H9 (cell line): ENCODE measurements around the gene CIB4. TPM values are rescaled to one million over a fixed set of nuclear protein-coding genes. Genes with fewer than 3 reads are reported as not detected.

Source experiments
- DNase-seq: peaks from one replicate; pipeline ENCODE4 v3.0.0-alpha.2; 2017
- H2AFZ ChIP-seq: one replicate; pipeline ENCODE4 v1.6.1; 2013; ENCODE audit warnings: mild to moderate bottlenecking, low read length, control low read depth, moderate library complexity
- H2AK5ac ChIP-seq: 2 replicates; pipeline ENCODE4 v1.6.1; 2013; ENCODE audit warnings: low read length, control low read depth, mixed read lengths; ENCODE audit not compliant: insufficient read length
- H2BK120ac ChIP-seq: one replicate; pipeline ENCODE4 v1.6.1; 2013; ENCODE audit warnings: low read depth, mild to moderate bottlenecking, low read length, control low read depth, inconsistent platforms; ENCODE audit not compliant: poor library complexity, severe bottlenecking
- H2BK12ac ChIP-seq: 2 replicates; pipeline ENCODE4 v1.6.1; 2013; ENCODE audit warnings: low read length, control low read depth, mixed read lengths, low read depth; ENCODE audit not compliant: insufficient read length
- H2BK15ac ChIP-seq: 2 replicates; pipeline ENCODE4 v1.6.1; 2013; ENCODE audit warnings: low read depth, low read length, control low read depth
- H2BK20ac ChIP-seq: one replicate; pipeline ENCODE4 v1.6.1; 2013; ENCODE audit warnings: low read depth, mild to moderate bottlenecking, low read length, control low read depth, inconsistent platforms; ENCODE audit not compliant: poor library complexity, severe bottlenecking
- H2BK5ac ChIP-seq: 2 replicates; pipeline ENCODE4 v1.6.1; 2013; ENCODE audit warnings: low read length, control low read depth, mixed read lengths; ENCODE audit not compliant: insufficient read length
- H3K14ac ChIP-seq: 2 replicates; pipeline ENCODE4 v1.6.1; 2013; ENCODE audit warnings: low read length, control low read depth; ENCODE audit not compliant: insufficient read depth
- H3K18ac ChIP-seq: 2 replicates; pipeline ENCODE4 v1.6.1; 2013; ENCODE audit warnings: low read depth, mild to moderate bottlenecking, mixed read lengths, low read length, control low read depth; ENCODE audit not compliant: insufficient read length
- H3K23ac ChIP-seq: 2 replicates; pipeline ENCODE4 v1.6.1; 2013; ENCODE audit warnings: low read length, control low read depth, mixed read lengths, low read depth; ENCODE audit not compliant: insufficient read length
- H3K23me2 ChIP-seq: 2 replicates; pipeline ENCODE4 v1.6.1; 2013; ENCODE audit warnings: low read depth, mild to moderate bottlenecking, mixed read lengths, low read length, control low read depth; ENCODE audit not compliant: insufficient read length, poor library complexity, severe bottlenecking
- H3K27ac ChIP-seq: 2 replicates; pipeline ENCODE4 v1.5.1; 2013; ENCODE audit warnings: low read length, control low read depth, mixed read lengths, low read depth; ENCODE audit not compliant: insufficient read length
- H3K27me3 ChIP-seq: 2 replicates; pipeline ENCODE4 v1.6.1; 2013; ENCODE audit warnings: low read length, control low read depth, inconsistent platforms; ENCODE audit not compliant: insufficient read depth
- H3K4ac ChIP-seq: 2 replicates; pipeline ENCODE4 v1.6.1; 2013; ENCODE audit warnings: low read depth, mild to moderate bottlenecking, control low read depth, inconsistent platforms, low read length, moderate library complexity
- H3K4me1 ChIP-seq: 2 replicates; pipeline ENCODE4 v1.6.1; 2013; ENCODE audit warnings: low read length, control low read depth, inconsistent platforms; ENCODE audit not compliant: insufficient read depth
- H3K4me2 ChIP-seq: 2 replicates; pipeline ENCODE4 v1.6.1; 2013; ENCODE audit warnings: low read length, control low read depth, mixed read lengths; ENCODE audit not compliant: insufficient read length, insufficient read depth
- H3K56ac ChIP-seq: 2 replicates; pipeline ENCODE4 v1.6.1; 2013; ENCODE audit warnings: low read depth, mild to moderate bottlenecking, mixed read lengths, low read length, control low read depth; ENCODE audit not compliant: insufficient read length
- H3K79me1 ChIP-seq: 2 replicates; pipeline ENCODE4 v1.6.1; 2013; ENCODE audit warnings: low read depth, mild to moderate bottlenecking, moderate library complexity, low read length, control low read depth, inconsistent platforms; ENCODE audit not compliant: insufficient read depth, poor library complexity, severe bottlenecking
- H3K79me2 ChIP-seq: 2 replicates; pipeline ENCODE4 v1.6.1; 2013; ENCODE audit warnings: low read length, control low read depth, inconsistent platforms; ENCODE audit not compliant: insufficient read depth
- H3K9ac ChIP-seq: 2 replicates; pipeline ENCODE4 v1.6.1; 2013; ENCODE audit warnings: low read length, control low read depth, mixed read lengths; ENCODE audit not compliant: insufficient read length; ENCODE audit errors: extremely low read depth
- H3K9me3 ChIP-seq: one replicate; pipeline ENCODE4 v1.6.1; 2013; ENCODE audit warnings: low read depth, low read length, inconsistent platforms; ENCODE audit not compliant: control insufficient read depth
- H3T11ph ChIP-seq: one replicate; pipeline ENCODE4 v1.6.1; 2013; ENCODE audit warnings: mild to moderate bottlenecking, low read length, control low read depth, inconsistent platforms
- H4K20me1 ChIP-seq: one replicate; pipeline ENCODE4 v1.6.1; 2013; ENCODE audit not compliant: control insufficient read depth, insufficient read length, insufficient read depth
- H4K5ac ChIP-seq: 2 replicates; pipeline ENCODE4 v1.6.1; 2013; ENCODE audit warnings: low read depth, mild to moderate bottlenecking, mixed read lengths, low read length, control low read depth; ENCODE audit not compliant: insufficient read length
- H4K8ac ChIP-seq: replicated peaks from 2 replicates; pipeline ENCODE4 v1.6.1; 2013; ENCODE audit warnings: low read length, control low read depth, mixed read lengths, low read depth; ENCODE audit not compliant: insufficient read length
- H4K91ac ChIP-seq: 2 replicates; pipeline ENCODE4 v1.6.1; 2013; ENCODE audit warnings: low read depth, mild to moderate bottlenecking, moderate library complexity, mixed read lengths, low read length, control low read depth; ENCODE audit not compliant: insufficient read length
- H3K27ac Mint-ChIP-seq, 3 experiments: 2 replicates in 2 of 3; 3 replicates in 1 of 3; pipeline ENCODE4 v1.8.0; 2020 to 2021; ENCODE audit warnings: mixed read lengths in 3 of 3, mild to moderate bottlenecking in 1 of 3, moderate library complexity in 1 of 3
- H3K27me3 Mint-ChIP-seq: 2 replicates; pipeline ENCODE4 v1.8.0; 2021; ENCODE audit warnings: low read depth, mild to moderate bottlenecking, moderate library complexity, mixed read lengths
- H3K36me3 Mint-ChIP-seq, 3 experiments: 2 replicates in 2 of 3; 3 replicates in 1 of 3; pipeline ENCODE4 v1.8.0; 2020 to 2021; ENCODE audit warnings: low read depth in 3 of 3, mixed read lengths in 3 of 3; ENCODE audit not compliant: insufficient read depth in 1 of 3
- H3K4me1 Mint-ChIP-seq, 2 experiments: 2 replicates each; pipeline ENCODE4 v1.8.0; 2020; ENCODE audit warnings: mixed read lengths in 2 of 2
- H3K4me3 Mint-ChIP-seq, 2 experiments: 2 replicates in 1 of 2; 3 replicates in 1 of 2; pipeline ENCODE4 v1.8.0; 2020 to 2021; ENCODE audit warnings: mild to moderate bottlenecking in 2 of 2, mixed read lengths in 2 of 2, moderate library complexity in 1 of 2
- H3K9me3 Mint-ChIP-seq, 2 experiments: 2 replicates in 1 of 2; 3 replicates in 1 of 2; pipeline ENCODE4 v1.8.0; 2020; ENCODE audit warnings: mild to moderate bottlenecking in 2 of 2, mixed read lengths in 2 of 2, moderate library complexity in 1 of 2
- CTCF ChIP-seq: fragments of 200-600 bp; sonication (generic); conservative IDR thresholded peaks from 3 replicates; pipeline ENCODE4 v1.8.0; 2021; ENCODE audit warnings: antibody characterized with exemption, mild to moderate bottlenecking
- WGBS: extraction: QIAGEN DNeasy Blood & Tissue Kit; methylation state at CpG from one replicate; pipeline ENCODE4 v1.1.7; 2013; ENCODE audit warnings: missing lambda C conversion rate, low lambda C conversion rate, mixed read lengths; ENCODE audit not compliant: insufficient read length; ENCODE audit errors: extremely low coverage; 5-methylcytosine and 5-hydroxymethylcytosine counted together
- total RNA-seq: library from RNA; stranded (reverse); gene quantifications from 2 replicates; pipeline ENCODE4 v1.2.1, GENCODE V29; 2021

The CIB4 gene
- total RNA-seq, 1 experiment from 2014 or later = not detected

- Histone ChIP-seq H3K23me2 (no peaks in the 10 kb centered on the region), H3K9ac (no peak overlapping the region), H2AK5ac (no peak overlapping the region), H3T11ph (no peak overlapping the region), H3K79me1 (no peaks in the 10 kb centered on the region), H4K20me1 (no peaks in the 10 kb centered on the region), H3K14ac (no peak overlapping the region), H3K79me2 (no peaks in the 10 kb centered on the region), H2BK12ac (no peak overlapping the region), H3K9me3 (no peaks in the 10 kb centered on the region), H3K27me3 (no peaks in the 10 kb centered on the region), H4K8ac (no peak overlapping the region), H2AFZ (no peak overlapping the region), H3K27ac (no peak overlapping the region), H3K56ac (no peak overlapping the region), H3K23ac (no peak overlapping the region), H3K4ac (no peak overlapping the region), H2BK5ac (no peak overlapping the region), H3K4me2 (no peak overlapping the region), H4K5ac (no peak overlapping the region), H2BK20ac (no peak overlapping the region), H4K91ac (no peak overlapping the region), H2BK15ac (no peak overlapping the region), H2BK120ac (no peak overlapping the region), H3K4me1 (no peaks in the 10 kb centered on the region), H3K18ac (no peak overlapping the region)
- DNase-seq = peak; percentile 21
- H3K27ac Mint-ChIP-seq = no peak overlapping the region; a peak in 1 of 7 replicates
- WGBS = no CpG with 5 or more reads among the region's 6 CpGs
- H3K27me3 Mint-ChIP-seq = peaks cover 38% of the 10 kb centered on the region
- no peak overlapping the region for H3K4me3 Mint-ChIP-seq
- TF ChIP-seq CTCF = no peak
- no peaks in the 10 kb centered on the region for H3K9me3 Mint-ChIP-seq
- no peaks in the 10 kb centered on the region for H3K36me3 Mint-ChIP-seq
- peaks cover 11 to 15% of the 10 kb centered on the region in 2 experiments for H3K4me1 Mint-ChIP-seq
Observed at GRCh38 chr2:26580151-26580550, 61.0 kb downstream of the CIB4 start.
